ENCODE data around the gene ACSL3.
"Not testable (repeated sequence)": the region's sequence is repeated elsewhere in the genome, so short reads cannot be mapped to it uniquely, and the experiment has no call there.

The ACSL3 gene

DNA sequence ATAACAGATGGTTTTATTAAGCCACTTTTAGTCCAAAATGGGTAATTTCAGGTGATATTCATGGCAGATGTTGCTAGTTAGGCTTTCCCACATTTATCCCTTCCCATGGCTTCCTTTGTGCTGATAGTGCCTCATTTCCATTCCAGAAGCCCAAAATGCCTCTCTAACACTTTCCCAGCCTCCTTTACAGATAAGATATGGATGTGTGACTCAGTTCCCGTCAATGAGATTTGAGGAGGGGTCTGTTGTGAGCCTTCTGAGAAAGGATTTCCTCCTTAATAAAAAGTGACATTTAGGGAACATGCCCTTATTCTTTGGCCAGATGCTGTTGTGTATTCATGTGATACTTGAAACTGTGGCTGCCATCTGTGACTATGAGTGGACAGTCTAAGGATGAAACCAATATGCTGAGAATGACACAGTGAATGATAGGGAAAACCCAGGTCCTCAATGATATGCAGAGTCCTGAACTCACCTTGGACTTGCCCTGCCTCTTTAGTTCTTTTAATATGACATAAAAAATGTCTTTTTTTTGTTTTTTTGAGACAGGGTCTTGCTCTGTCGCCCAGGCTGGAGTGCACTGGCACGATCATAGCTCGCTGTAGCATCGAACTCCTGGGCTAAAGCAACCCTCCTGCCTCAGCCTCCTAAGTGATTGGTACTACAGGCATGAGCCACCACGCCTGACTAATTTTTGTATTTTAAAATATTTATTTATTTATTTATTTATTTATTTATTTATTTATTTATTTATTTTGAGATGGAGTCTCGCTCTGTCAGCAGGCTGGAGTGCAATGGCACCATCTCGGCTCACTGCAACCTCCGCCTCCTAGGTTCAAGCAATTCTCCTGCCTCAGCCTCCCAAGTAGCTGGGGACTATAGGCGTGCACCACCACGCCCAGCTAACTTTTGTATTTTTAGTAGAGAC lies 5.8 kb upstream of the ACSL3 start:
- DNase-seq, result no peak

DNA sequence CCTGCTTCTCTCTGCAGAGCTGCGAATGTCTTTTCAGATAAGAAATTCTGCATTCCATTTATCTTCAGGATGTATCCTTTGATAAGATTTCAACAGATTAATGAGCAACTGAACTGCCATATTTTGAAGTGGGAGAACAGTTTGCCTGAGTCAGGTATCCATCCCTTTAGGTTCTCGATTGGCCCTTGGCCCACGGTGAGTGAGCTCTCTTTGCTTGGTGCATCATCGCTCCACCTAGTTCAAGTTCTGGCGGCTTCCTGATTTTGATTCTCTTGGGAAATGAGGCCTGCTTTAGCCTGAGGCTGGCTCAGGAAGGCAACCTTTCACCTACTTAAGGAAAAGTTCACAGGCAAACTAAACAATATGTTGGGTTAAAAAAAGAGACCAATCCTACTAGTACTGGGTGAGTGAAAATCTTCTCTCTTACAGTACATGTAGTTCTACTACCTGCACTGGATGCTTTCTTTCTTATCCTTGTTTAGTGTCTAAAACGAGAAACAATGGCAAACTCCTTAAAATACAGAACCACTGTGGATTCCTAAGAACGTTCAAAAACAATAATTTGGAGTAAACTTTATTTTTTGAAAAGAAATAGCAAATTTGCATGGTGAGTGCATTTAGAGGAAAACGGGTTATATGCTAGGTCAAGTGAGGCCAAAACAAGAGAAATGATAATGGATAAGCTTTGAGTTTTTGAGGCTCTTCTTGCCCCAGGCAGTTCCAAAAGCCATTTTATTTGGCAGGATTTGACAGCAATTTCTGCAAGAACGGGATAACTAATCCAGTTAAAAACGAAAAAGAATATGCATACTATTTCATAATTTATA lies 837 bp upstream of the ACSL3 start:
- no peak for DNase-seq

- DNase-seq, result peak; percentile 55
Measured at GRCh38 chr2:222861411-222862105, 722 bp downstream of the ACSL3 start.

DNA sequence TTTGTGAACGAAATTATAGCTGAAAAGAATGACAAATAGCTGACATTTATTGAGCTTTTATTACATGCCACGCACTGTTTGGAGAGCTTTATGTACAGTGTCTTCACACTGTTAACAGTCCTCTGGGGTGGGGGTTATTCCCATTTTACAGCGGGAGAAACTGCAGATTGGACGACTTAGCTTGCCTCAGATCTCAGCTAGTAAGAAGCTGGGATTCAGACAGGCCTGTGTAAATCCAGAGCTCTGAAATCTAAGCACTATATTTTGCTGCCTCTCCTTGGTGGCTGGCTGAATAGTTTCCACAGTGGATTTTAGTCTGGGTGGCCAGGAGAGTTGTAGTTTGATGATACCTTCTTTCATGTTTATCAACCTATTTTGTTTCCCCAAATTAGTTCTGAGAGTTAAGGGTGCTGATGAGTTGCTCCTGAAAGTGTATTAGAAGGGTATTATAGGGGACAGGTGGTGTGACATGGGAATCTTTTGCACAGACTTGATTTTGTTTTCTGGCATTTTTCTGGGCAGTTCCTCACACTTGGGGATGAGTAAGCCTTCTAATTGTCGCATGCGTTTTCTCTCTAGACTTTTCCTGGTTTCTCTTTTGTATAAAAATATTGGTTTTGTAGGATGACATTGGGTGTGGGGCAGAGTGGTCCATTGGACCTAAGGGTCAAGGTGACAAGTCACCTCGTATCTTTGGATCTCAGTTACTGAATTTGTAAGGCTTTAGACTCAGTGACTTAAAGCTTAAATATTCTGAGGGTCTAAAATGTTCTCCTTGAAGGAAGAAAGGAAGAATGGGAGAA lies 1.5 kb downstream of the ACSL3 start:
- DNase-seq, result no peak

- DNase-seq, result no peak
Measured at GRCh38 chr2:222862909-222863544, 2.2 kb downstream of the ACSL3 start.

- no peak for DNase-seq
Measured at GRCh38 chr2:222864296-222864695, 3.5 kb downstream of the ACSL3 start.

DNA sequence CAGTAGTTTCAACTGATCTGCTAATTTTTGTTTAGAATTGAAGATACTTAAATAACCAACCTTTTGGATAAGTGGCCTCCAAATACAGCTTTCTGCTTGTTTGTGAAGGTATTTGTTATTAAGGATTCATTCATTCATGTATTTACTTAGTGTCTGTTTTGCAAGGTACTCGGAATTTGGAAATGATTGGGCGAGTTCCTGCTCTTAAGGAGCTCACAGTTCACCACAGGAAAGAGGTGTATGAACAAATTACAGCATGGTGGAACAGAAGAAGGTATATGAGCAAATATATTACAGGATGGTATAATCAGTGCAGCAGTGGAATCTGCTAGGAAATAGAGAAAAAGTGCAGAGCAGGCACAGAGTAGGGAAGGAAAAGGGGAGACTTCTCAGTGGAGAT lies 4.5 kb downstream of the ACSL3 start:
- DNase-seq, result no peak

- DNase-seq, result no peak
Measured at GRCh38 chr2:222866358-222866960, 5.6 kb downstream of the ACSL3 start.

DNA sequence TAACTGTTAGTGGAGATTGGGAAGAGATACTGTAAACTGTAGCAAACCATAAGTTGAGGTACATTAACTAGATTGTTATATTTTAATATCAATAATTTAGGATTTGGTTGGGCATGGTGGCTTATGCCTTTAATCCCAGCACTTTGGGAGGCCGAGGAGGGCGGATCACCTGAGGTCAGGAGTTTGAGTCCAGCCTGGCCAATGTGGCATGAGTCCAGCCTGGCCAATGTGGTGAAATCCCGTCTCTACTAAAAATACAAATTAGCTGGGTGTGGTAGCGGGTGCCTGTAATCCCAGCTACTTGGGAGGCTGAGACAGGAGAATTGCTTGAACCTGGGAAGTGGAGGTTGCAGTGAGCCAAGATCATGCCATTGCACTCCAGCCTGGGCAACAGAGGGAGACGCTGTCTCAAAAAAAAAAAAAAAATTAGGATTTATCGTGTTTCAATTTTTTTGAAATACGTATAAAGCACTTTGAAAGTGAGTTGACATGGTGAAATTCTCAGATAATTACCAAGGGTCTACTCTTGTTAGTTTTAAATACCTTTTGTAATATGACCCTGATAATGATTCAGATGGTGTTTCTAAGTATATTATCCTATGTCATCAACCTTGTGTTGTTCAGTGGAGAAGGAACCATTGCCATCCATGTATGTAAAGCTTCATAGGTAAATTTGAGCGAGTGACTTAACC lies 7.9 kb downstream of the ACSL3 start:
- not testable (repeated sequence) for DNase-seq

DNA sequence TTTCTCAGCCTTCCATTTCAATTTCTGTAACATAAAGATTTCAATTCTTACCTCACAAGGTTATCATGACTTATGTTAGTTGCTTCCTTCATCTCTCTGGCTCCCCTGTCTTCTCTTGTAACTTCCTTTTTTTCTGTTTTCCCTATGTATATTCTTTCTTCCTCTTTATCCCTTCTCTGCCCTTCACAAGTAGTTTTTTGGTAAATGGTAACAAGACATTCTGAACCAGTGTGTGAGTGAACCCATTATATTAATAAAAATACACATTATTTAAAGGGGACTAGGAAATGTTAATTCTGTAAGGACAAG lies 8.4 kb downstream of the ACSL3 start:
- no peak for DNase-seq

GRCh38 chr2:222871291-222871690 lies 10.5 kb downstream of the ACSL3 start:
- no peak for DNase-seq

GRCh38 chr2:222872551-222872950 lies 11.7 kb downstream of the ACSL3 start:
- DNase-seq, result no peak

DNA sequence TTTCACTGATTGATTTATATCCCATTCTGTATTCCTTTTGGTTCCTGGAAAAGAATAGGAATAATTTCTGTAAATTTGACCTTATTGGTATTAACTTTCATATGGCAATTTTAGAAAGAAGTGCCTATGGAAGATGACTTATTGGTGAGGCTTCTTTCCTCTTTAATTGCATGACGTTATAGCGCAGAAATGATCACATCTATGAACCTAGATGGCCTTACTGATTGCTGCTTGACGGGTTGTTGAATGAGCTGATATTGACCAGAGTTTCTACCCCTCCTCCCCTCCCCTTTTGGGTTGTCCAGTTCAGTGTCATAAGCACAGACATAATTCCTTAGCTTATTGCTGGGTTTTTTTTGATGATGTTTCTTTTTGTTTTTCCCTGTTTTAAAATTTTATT lies 14.6 kb downstream of the ACSL3 start:
- DNase-seq, result no peak

GRCh38 chr2:222876947-222877346 lies 16.1 kb downstream of the ACSL3 start:
- DNase-seq, result no peak

GRCh38 chr2:222877556-222878300 lies 16.9 kb downstream of the ACSL3 start:
- DNase-seq, result no peak

DNA sequence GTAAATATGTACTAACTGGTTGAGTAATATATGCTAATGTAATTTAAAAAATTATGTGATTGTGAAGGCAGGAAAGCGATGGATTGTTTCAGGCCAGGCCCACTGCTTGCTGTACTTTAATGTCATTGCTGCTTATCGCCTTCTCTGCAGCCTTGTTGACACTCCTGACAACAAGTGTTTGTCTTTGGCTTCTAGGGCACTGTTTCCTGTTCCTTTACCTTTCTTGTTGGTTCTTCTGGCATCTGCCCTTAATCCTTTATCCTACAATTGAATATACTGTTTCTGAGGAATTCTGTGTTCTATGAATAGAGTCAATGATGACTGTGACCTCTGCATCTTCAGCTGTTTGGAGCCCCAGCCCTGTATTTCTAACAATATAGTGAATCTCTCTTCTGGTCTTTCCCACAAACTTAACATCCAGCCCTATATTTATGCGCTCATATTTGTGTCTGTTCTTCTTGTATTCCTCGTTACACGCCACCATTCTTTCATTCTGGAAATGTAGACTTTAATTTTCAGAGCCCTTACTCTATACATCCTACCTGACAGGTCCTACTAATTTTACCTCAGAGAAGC lies 17.6 kb downstream of the ACSL3 start:
- DNase-seq, result no peak

- DNase-seq, result no peak
Measured at GRCh38 chr2:222878877-222879603, 18.2 kb downstream of the ACSL3 start.

DNA sequence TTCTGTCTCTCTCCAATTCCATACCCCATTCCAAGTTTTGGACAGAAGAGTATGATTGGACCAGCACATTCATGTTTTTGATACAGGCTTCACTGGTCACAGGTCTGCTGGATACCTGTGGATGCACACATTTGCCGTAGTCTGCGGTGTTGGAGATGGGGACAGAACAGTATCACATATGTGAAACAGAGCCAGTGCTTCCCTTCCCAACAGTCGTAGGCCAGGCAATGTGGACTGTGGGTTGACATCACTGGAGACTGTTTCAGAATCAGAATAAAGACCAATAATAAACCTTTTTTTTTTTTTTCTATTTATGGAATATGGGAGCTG lies 18.7 kb downstream of the ACSL3 start:
- DNase-seq, result no peak

DNA sequence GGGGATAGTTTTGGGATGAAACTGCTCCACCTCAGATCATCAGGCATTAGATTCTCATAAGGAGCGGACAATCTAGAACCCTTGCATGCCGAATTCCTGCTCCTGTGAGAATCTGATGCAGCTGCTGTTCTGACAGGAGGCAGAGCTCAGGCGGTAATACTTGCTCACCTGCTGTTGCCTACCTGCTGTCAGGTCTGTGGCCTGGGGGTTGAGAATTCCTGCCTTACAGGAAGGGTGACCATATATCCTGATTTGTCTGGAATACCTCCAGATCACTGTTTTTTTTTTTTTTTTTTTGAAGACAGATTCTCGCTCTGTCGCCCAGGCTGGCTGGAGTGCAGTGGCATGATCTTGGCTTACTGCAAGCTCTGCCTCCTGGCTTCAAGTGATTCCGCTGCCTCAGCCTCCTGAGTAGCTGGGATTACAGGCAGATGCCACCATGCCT lies 21.7 kb downstream of the ACSL3 start:
- no peak for DNase-seq
